RWPE1 (cell line): ENCODE results near the gene ADAMTS2.

Experiments used
- CTCF ChIA-PET: fragments of 350-600 bp; sonication (Branson Sonifier 250); formaldehyde crosslinking; extraction: SDS; loops from one replicate; lab custom pipeline; 2021; lab: Yijun Ruan, JAX
- POLR2A ChIA-PET: fragments of 400-600 bp; formaldehyde crosslinking; extraction: SDS; loops from one replicate; lab custom pipeline; 2020; ENCODE audit warnings: antibody characterized with exemption; ENCODE audit not compliant: low non-redundant PET; lab: Yijun Ruan, JAX
- DNase-seq: peaks from one replicate; pipeline ENCODE4 v3.0.0; 2012; ENCODE audit warnings: low spot score
- H3K27ac ChIP-seq: fragments of 450-650 bp; 2 replicates; pipeline ENCODE4 v1.5.1; 2017
- CTCF ChIP-seq: fragments of 450-650 bp; conservative IDR thresholded peaks from 2 replicates; pipeline ENCODE4 v1.5.1; 2017; ENCODE audit warnings: low read depth, mild to moderate bottlenecking

The ADAMTS2 gene

GRCh38 chr5:179346401-179346800 is 1.1 kb upstream of the ADAMTS2 start:
- no peak for DNase-seq
- TF ChIP-seq CTCF: no peak
- ChIA-PET CTCF (interaction anchor here (0.7 kb wide), 2 partner anchors 177 to 212 kb away, joined by 3 to 4 read pairs; no protein-coding TSS in a partner anchor), POLR2A (no interaction called here)
- H3K27ac ChIP-seq: no peak overlapping the region

GRCh38 chr5:179345183-179345432 is 153 bp downstream of the ADAMTS2 start:
- ChIA-PET CTCF (no interaction called here), POLR2A (no interaction called here)
- H3K27ac ChIP-seq: no peak overlapping the region
- no peak for TF ChIP-seq CTCF
- no peak for DNase-seq

- ChIA-PET CTCF (interaction anchor here (0.7 kb wide), 1 partner anchor 9 kb away, joined by 4 read pairs; no protein-coding TSS in a partner anchor), POLR2A (no interaction called here)
- no peak for TF ChIP-seq CTCF
- no peak for DNase-seq
- no peak overlapping the region for H3K27ac ChIP-seq
Measured at GRCh38 chr5:179344431-179345182, 654 bp downstream of the ADAMTS2 start.

GRCh38 chr5:179343719-179344430 is 1.4 kb downstream of the ADAMTS2 start:
- CTCF ChIA-PET: interaction anchor here (0.7 kb wide), 2 partner anchors 9 to 111 kb away, joined by 4 to 5 read pairs; no protein-coding TSS in a partner anchor
- TF ChIP-seq CTCF: no peak
- POLR2A ChIA-PET: no interaction called here
- H3K27ac ChIP-seq: no peak overlapping the region
- no peak for DNase-seq

- CTCF ChIA-PET: interaction anchor here (0.7 kb wide), 1 partner anchor 112 kb away, joined by 5 read pairs; no protein-coding TSS in a partner anchor
- DNase-seq: no peak
- POLR2A ChIA-PET: no interaction called here
- no peak overlapping the region for H3K27ac ChIP-seq
- no peak for TF ChIP-seq CTCF
Measured at GRCh38 chr5:179343021-179343718, 2.1 kb downstream of the ADAMTS2 start.

GRCh38 chr5:179342577-179342976 is 2.7 kb downstream of the ADAMTS2 start:
- TF ChIP-seq CTCF: no peak
- ChIA-PET POLR2A (no interaction called here), CTCF (no interaction called here)
- DNase-seq: no peak
- H3K27ac ChIP-seq: no peak overlapping the region
